ENCODE results near the gene CDH13.

Gene CDH13

DNA sequence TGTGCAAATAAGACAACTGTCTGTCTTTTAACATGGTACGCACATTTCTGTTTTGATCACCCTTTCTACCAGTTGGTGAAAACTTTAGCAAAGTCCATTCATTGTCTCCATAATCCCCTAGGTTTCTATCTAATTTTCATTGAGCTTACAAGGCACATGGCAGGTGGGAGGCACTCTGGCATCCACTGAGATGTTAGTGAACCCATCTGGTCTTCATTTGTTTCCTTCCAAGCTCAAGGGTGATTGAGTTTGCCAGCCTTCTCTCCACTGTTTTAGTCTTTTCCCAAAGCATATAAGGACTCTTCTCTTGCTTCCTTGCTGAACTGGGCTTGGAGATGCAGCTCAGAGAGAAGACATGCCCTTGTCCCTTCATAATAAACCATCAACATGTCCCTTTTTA is 179.1 kb downstream of the CDH13 start:
- TF ChIP-seq, protein P1, sequence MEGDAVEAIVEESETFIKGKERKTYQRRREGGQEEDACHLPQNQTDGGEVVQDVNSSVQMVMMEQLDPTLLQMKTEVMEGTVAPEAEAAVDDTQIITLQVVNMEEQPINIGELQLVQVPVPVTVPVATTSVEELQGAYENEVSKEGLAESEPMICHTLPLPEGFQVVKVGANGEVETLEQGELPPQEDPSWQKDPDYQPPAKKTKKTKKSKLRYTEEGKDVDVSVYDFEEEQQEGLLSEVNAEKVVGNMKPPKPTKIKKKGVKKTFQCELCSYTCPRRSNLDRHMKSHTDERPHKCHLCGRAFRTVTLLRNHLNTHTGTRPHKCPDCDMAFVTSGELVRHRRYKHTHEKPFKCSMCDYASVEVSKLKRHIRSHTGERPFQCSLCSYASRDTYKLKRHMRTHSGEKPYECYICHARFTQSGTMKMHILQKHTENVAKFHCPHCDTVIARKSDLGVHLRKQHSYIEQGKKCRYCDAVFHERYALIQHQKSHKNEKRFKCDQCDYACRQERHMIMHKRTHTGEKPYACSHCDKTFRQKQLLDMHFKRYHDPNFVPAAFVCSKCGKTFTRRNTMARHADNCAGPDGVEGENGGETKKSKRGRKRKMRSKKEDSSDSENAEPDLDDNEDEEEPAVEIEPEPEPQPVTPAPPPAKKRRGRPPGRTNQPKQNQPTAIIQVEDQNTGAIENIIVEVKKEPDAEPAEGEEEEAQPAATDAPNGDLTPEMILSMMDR (IDR thresholded peaks at IDR 0.05; ENCODE audit: low read depth, low read length, poor library complexity, severe bottlenecking): no peak
- no peak for TF ChIP-seq EZH2phosphoT487 (IDR thresholded peaks at IDR 0.05; ENCODE audit: borderline replicate concordance, low read length)
- no peaks in the 10 kb centered on the region for H3K79me2 ChIP-seq (ENCODE audit: control insufficient read depth, low read length)
- no peaks in the 10 kb centered on the region for H3K4me1 ChIP-seq (ENCODE audit: control insufficient read depth, low read length)
- no peaks in the 10 kb centered on the region for H3K36me3 ChIP-seq (ENCODE audit: control insufficient read depth, low read length)
- no peak overlapping the region for H3K27ac ChIP-seq (ENCODE audit: low read depth, low read length)
- no peaks in the 10 kb centered on the region for H3K9me3 ChIP-seq (ENCODE audit: control insufficient read depth, insufficient read depth, low read length)
- H3F3A ChIP-seq (ENCODE audit: control insufficient read depth, insufficient read depth): no peaks in the 10 kb centered on the region
- no peaks in the 10 kb centered on the region for H3K9me2 ChIP-seq (replicated peaks; ENCODE audit: control insufficient read depth, low read length)
- no peaks in the 10 kb centered on the region for H4K20me1 ChIP-seq (ENCODE audit: control insufficient read depth, insufficient read depth, low read depth, low read length)
- no peak overlapping the region for H3K4me3 ChIP-seq (ENCODE audit: low read length)
- no peaks in the 10 kb centered on the region for H3K27me3 ChIP-seq (ENCODE audit: control insufficient read depth, low read length)
- H3K4me2 ChIP-seq (ENCODE audit: low read length): no peak overlapping the region

DNA sequence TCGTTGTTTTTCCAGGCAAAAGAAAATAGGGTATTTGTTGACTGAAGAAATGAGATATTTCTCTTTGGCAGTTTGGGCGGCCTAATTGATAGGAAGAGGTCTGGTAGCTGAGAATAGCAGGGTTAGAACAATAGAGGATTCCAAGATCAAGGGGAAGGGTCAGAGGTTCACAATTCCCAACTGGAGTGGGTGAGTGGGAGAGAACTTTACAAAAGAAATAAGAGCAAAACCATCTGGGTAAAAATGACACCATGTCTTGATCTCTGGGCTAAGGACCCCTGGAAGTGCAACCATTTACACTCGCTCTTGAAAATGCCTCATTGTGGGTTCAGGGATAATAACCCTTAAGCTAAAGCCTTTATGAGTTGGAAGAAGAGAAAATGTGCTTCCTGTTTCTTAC is 180.5 kb downstream of the CDH13 start:
- no peak overlapping the region for H3K4me2 ChIP-seq (ENCODE audit: low read length)

DNA sequence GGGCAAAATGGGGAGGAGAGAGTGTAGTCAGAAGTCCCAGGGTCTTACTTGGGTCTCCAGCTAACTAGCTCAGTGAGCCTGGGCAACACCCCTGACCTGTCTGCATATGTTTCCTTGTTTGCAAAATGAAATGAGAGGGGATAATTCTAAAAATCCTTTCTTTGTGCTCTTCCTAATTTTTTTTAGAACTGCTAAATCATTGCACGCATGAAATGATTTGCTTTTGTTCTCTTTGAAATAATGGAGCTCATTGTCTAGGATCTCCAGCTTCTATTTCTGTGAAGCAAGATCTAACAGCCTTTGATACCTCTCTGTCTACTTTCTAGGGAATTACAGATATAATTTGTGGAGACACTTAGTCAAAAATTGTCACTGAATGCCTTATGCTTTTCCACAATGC is 181.3 kb downstream of the CDH13 start:
- Histone ChIP-seq H3F3A (ENCODE audit: control insufficient read depth, insufficient read depth) (no peaks in the 10 kb centered on the region), H4K20me1 (ENCODE audit: control insufficient read depth, insufficient read depth, low read depth, low read length) (no peaks in the 10 kb centered on the region), H3K4me1 (ENCODE audit: control insufficient read depth, low read length) (no peaks in the 10 kb centered on the region), H3K4me2 (ENCODE audit: low read length) (no peak overlapping the region), H3K4me3 (ENCODE audit: low read length) (no peak overlapping the region), H3K27ac (ENCODE audit: low read depth, low read length) (no peak overlapping the region), H3K27me3 (ENCODE audit: control insufficient read depth, low read length) (no peaks in the 10 kb centered on the region), H3K9me2 (replicated peaks; ENCODE audit: control insufficient read depth, low read length) (no peaks in the 10 kb centered on the region), H3K9me3 (ENCODE audit: control insufficient read depth, insufficient read depth, low read length) (no peaks in the 10 kb centered on the region), H3K36me3 (ENCODE audit: control insufficient read depth, low read length) (no peaks in the 10 kb centered on the region), H3K79me2 (ENCODE audit: control insufficient read depth, low read length) (no peaks in the 10 kb centered on the region)
- TF ChIP-seq, protein P1 (IDR thresholded peaks at IDR 0.05; ENCODE audit: low read depth, low read length, poor library complexity, severe bottlenecking): no peak
- TF ChIP-seq EZH2phosphoT487 (IDR thresholded peaks at IDR 0.05; ENCODE audit: borderline replicate concordance, low read length): no peak

More for the DNA sequence above, 180.5 kb downstream of the CDH13 start:
- H4K20me1 ChIP-seq (ENCODE audit: control insufficient read depth, insufficient read depth, low read depth, low read length): no peaks in the 10 kb centered on the region
- H3K4me1 ChIP-seq (ENCODE audit: control insufficient read depth, low read length): no peaks in the 10 kb centered on the region
- TF ChIP-seq EZH2phosphoT487 (IDR thresholded peaks at IDR 0.05; ENCODE audit: borderline replicate concordance, low read length): no peak
- TF ChIP-seq, protein P1 (IDR thresholded peaks at IDR 0.05; ENCODE audit: low read depth, low read length, poor library complexity, severe bottlenecking): no peak
- H3K36me3 ChIP-seq (ENCODE audit: control insufficient read depth, low read length): no peaks in the 10 kb centered on the region
- no peak overlapping the region for H3K27ac ChIP-seq (ENCODE audit: low read depth, low read length)
- H3K9me3 ChIP-seq (ENCODE audit: control insufficient read depth, insufficient read depth, low read length): no peaks in the 10 kb centered on the region
- H3K9me2 ChIP-seq (replicated peaks; ENCODE audit: control insufficient read depth, low read length): no peaks in the 10 kb centered on the region
- H3K79me2 ChIP-seq (ENCODE audit: control insufficient read depth, low read length): no peaks in the 10 kb centered on the region
- no peaks in the 10 kb centered on the region for H3K27me3 ChIP-seq (ENCODE audit: control insufficient read depth, low read length)
- no peaks in the 10 kb centered on the region for H3F3A ChIP-seq (ENCODE audit: control insufficient read depth, insufficient read depth)
- H3K4me3 ChIP-seq (ENCODE audit: low read length): no peak overlapping the region

GRCh38 chr16:82810077-82810476 is 183.3 kb downstream of the CDH13 start:
- H3K36me3 ChIP-seq (ENCODE audit: control insufficient read depth, low read length): no peaks in the 10 kb centered on the region
- no peaks in the 10 kb centered on the region for H3K79me2 ChIP-seq (ENCODE audit: control insufficient read depth, low read length)
- no peak overlapping the region for H3K4me2 ChIP-seq (ENCODE audit: low read length)
- TF ChIP-seq EZH2phosphoT487 (IDR thresholded peaks at IDR 0.05; ENCODE audit: borderline replicate concordance, low read length): no peak
- TF ChIP-seq, protein P1 (IDR thresholded peaks at IDR 0.05; ENCODE audit: low read depth, low read length, poor library complexity, severe bottlenecking): no peak
- no peaks in the 10 kb centered on the region for H3K27me3 ChIP-seq (ENCODE audit: control insufficient read depth, low read length)
- no peaks in the 10 kb centered on the region for H3K9me3 ChIP-seq (ENCODE audit: control insufficient read depth, insufficient read depth, low read length)
- no peak overlapping the region for H3K27ac ChIP-seq (ENCODE audit: low read depth, low read length)
- H3K4me1 ChIP-seq (ENCODE audit: control insufficient read depth, low read length): no peaks in the 10 kb centered on the region
- no peaks in the 10 kb centered on the region for H3K9me2 ChIP-seq (replicated peaks; ENCODE audit: control insufficient read depth, low read length)
- no peaks in the 10 kb centered on the region for H3F3A ChIP-seq (ENCODE audit: control insufficient read depth, insufficient read depth)
- no peak overlapping the region for H3K4me3 ChIP-seq (ENCODE audit: low read length)
- no peaks in the 10 kb centered on the region for H4K20me1 ChIP-seq (ENCODE audit: control insufficient read depth, insufficient read depth, low read depth, low read length)

All from DOHH2 (cell line).